ENCODE measurements around the gene MSL1. TPM values are rescaled to one million over a fixed set of nuclear protein-coding genes. Genes with fewer than 3 reads are reported as not detected.

The MSL1 gene
- total and polyA plus RNA-seq, 2 of the 13 experiments (the other 11 are each of a cell fraction or from before 2014, with no cell fraction given), result 63.8 to 88.5 TPM

DNA sequence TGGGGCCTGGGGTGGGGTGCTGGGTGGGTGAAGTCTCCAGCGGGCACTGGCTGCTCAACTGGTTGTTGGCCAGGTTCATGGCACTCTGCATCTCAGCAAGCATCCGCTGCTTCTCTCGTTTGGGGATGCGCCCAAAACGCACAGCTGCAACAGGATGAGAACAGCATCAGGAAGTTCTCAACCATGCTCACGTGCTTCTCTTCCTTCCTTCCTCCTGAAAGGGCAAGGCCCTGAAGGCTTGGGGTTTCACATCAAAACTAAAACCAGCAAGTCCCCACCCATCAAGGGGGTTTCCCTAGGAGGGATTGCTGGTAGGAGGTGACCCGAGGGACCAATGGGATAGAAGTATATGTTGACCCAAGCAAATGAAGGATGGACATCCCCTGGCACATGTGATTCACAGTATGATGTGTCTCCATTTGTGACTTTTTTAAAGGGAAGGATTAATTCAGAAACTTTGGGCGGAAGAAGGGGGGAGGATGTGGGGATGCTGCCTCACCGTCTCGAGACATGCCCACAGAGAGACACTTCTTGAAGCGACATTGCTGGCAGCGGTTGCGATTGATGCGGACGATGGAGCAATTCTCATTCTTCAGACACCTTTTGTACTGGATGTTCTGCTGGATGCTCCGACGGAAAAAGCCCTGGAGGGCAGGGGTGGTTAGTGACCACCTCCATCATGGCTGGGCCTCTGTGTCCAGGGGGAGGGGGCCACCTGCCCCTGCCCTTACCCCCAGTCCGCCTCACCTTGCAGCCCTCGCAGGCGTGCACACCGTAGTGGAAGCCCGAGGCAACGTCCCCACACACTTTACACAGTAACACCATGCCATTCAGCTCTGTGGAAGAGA lies 25.6 kb upstream of the MSL1 start (continued):
- TF ChIP-seq, protein P1, sequence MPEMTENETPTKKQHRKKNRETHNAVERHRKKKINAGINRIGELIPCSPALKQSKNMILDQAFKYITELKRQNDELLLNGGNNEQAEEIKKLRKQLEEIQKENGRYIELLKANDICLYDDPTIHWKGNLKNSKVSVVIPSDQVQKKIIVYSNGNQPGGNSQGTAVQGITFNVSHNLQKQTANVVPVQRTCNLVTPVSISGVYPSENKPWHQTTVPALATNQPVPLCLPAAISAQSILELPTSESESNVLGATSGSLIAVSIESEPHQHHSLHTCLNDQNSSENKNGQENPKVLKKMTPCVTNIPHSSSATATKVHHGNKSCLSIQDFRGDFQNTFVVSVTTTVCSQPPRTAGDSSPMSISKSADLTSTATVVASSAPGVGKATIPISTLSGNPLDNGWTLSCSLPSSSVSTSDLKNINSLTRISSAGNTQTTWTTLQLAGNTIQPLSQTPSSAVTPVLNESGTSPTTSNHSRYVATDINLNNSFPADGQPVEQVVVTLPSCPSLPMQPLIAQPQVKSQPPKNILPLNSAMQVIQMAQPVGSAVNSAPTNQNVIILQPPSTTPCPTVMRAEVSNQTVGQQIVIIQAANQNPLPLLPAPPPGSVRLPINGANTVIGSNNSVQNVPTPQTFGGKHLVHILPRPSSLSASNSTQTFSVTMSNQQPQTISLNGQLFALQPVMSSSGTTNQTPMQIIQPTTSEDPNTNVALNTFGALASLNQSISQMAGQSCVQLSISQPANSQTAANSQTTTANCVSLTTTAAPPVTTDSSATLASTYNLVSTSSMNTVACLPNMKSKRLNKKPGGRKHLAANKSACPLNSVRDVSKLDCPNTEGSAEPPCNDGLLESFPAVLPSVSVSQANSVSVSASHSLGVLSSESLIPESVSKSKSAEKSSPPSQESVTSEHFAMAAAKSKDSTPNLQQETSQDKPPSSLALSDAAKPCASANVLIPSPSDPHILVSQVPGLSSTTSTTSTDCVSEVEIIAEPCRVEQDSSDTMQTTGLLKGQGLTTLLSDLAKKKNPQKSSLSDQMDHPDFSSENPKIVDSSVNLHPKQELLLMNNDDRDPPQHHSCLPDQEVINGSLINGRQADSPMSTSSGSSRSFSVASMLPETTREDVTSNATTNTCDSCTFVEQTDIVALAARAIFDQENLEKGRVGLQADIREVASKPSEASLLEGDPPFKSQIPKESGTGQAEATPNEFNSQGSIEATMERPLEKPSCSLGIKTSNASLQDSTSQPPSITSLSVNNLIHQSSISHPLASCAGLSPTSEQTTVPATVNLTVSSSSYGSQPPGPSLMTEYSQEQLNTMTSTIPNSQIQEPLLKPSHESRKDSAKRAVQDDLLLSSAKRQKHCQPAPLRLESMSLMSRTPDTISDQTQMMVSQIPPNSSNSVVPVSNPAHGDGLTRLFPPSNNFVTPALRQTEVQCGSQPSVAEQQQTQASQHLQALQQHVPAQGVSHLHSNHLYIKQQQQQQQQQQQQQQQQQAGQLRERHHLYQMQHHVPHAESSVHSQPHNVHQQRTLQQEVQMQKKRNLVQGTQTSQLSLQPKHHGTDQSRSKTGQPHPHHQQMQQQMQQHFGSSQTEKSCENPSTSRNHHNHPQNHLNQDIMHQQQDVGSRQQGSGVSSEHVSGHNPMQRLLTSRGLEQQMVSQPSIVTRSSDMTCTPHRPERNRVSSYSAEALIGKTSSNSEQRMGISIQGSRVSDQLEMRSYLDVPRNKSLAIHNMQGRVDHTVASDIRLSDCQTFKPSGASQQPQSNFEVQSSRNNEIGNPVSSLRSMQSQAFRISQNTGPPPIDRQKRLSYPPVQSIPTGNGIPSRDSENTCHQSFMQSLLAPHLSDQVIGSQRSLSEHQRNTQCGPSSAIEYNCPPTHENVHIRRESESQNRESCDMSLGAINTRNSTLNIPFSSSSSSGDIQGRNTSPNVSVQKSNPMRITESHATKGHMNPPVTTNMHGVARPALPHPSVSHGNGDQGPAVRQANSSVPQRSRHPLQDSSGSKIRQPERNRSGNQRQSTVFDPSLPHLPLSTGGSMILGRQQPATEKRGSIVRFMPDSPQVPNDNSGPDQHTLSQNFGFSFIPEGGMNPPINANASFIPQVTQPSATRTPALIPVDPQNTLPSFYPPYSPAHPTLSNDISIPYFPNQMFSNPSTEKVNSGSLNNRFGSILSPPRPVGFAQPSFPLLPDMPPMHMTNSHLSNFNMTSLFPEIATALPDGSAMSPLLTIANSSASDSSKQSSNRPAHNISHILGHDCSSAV (CRISPR knock-in tag; IDR thresholded peaks at IDR 0.05; ENCODE audit: borderline replicate concordance), result no peak

DNA sequence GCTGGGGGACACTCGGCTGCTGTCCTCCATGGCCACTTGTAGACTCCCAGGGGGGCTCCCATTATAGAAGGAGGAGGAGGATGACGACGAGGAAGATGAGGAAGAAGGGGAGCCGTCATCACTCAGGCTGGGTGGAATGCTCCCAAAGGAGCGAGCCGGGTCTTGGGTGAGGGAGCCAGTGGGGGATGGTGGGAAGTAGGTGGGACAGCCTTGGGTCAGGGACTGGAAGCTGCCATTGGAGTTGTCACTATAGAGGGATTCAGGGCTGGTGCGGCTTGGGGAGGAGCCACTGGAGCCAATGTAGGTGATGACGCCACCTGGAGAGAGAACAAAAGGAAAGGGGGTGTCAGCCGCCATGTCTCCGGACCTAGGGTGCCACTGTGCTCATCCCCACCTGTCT lies 24.7 kb upstream of the MSL1 start:
- Histone ChIP-seq H3K36me3 (replicated peaks in 1 of 2; ENCODE audit: control insufficient read depth in 1 of 2, insufficient read depth in 2 of 2, low read length in 2 of 2) (peaks cover 25 to 49% of the 10 kb centered on the region in 2 experiments), H3K27me3 (ENCODE audit: control insufficient read depth in 1 of 2, insufficient read depth in 2 of 2, low read length in 2 of 2) (no peaks in the 10 kb centered on the region; a peak in 1 of 5 replicates), H3K4me3 (replicated peaks in 1 of 3; ENCODE audit: insufficient read depth in 1 of 3, low read depth in 2 of 3, low read length in 3 of 3) (no peak overlapping the region), H3K4me2 (ENCODE audit: low read depth, low read length) (peak overlapping the region; percentile 91; the same call in 1 of the 2 replicates), H3K79me2 (ENCODE audit: insufficient read depth, low read length) (peaks cover 18% of the 10 kb centered on the region), H3K27ac (ENCODE audit: extremely low read length, insufficient read depth, low read length) (peak overlapping the region; percentile 95), H3K9ac (ENCODE audit: insufficient read depth, low read depth, low read length) (0 out of 2 replicates have a peak overlapping the region, but pooled peaks have one; percentile 74), H4K20me1 (ENCODE audit: insufficient read depth, low read length) (no peaks in the 10 kb centered on the region), H3K4me1 (ENCODE audit: insufficient read depth, low read length) (peaks cover 48% of the 10 kb centered on the region), H3K9me3 (ENCODE audit: low read length) (no peaks in the 10 kb centered on the region), H2AFZ (ENCODE audit: low read length) (no peak overlapping the region)
- CTCF ChIA-PET (ENCODE audit: low intra/inter-chr PET ratio, low total read pairs), result interaction anchor here (1.4 kb wide), 1 partner anchor 10 kb away, joined by 4 read pairs; no protein-coding TSS in a partner anchor
- FAIRE-seq (no peak), DNase-seq (ENCODE audit: low spot score) (no peak), ATAC-seq (no peak)
- intact Hi-C loops (cut with micrococcal nuclease; ENCODE audit: unreplicated experiment) (no loop called here), in situ Hi-C loops (cut with HindIII; ENCODE audit: extremely low pct_ligation_motif_present, low pct_unique_long_range_greater_than_20kb) (no loop called here)
- 96% methylated on average over 9 of the region's 10 CpGs for WGBS (ENCODE audit: low lambda C conversion rate)
- TF ChIP-seq, protein P2, sequence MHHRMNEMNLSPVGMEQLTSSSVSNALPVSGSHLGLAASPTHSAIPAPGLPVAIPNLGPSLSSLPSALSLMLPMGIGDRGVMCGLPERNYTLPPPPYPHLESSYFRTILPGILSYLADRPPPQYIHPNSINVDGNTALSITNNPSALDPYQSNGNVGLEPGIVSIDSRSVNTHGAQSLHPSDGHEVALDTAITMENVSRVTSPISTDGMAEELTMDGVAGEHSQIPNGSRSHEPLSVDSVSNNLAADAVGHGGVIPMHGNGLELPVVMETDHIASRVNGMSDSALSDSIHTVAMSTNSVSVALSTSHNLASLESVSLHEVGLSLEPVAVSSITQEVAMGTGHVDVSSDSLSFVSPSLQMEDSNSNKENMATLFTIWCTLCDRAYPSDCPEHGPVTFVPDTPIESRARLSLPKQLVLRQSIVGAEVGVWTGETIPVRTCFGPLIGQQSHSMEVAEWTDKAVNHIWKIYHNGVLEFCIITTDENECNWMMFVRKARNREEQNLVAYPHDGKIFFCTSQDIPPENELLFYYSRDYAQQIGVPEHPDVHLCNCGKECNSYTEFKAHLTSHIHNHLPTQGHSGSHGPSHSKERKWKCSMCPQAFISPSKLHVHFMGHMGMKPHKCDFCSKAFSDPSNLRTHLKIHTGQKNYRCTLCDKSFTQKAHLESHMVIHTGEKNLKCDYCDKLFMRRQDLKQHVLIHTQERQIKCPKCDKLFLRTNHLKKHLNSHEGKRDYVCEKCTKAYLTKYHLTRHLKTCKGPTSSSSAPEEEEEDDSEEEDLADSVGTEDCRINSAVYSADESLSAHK (CRISPR knock-in tag; IDR thresholded peaks at IDR 0.05; ENCODE audit: borderline replicate concordance), result no peak
- TF ChIP-seq ZNF225 (CRISPR knock-in tag; IDR thresholded peaks at IDR 0.05), result peak; percentile 57; the same call in 1 of the 2 replicates
- POLR2A ChIA-PET, result interaction anchor here (0.6 to 8.1 kb wide), 4 partner anchors 15 to 118 kb away, joined by 4 to 568 read pairs (median 10); partner anchors contain the start of gene THRA
- no TSS peak for BruUV-seq (replicated peaks)
